Activated naive CD8-positive, alpha-beta T cell treated with anti-CD3 and anti-CD28 coated beads, Interleukin-2, amount 50 U/mL, for 24 hours (primary cell): ENCODE measurements around the gene ASPSCR1.
"Not testable (repeated sequence)": the region's sequence is repeated elsewhere in the genome, so short reads cannot be mapped to it uniquely, and the experiment has no call there.

Experiments
- ATAC-seq: fragments of 150-1000 bp; cut with Tn5 transposase; one replicate; pipeline ENCODE4 v1.10.0; 2021
- DNase-seq: peaks from one replicate; pipeline ENCODE4 v3.0.0; 2021
- H3K27ac Mint-ChIP-seq: one replicate; pipeline ENCODE4 v1.8.0; 2021; ENCODE audit warnings: mild to moderate bottlenecking, mixed read lengths
- H3K27me3 Mint-ChIP-seq: one replicate; pipeline ENCODE4 v1.8.0; 2021; ENCODE audit warnings: mixed read lengths
- H3K36me3 Mint-ChIP-seq: one replicate; pipeline ENCODE4 v1.8.0; 2021; ENCODE audit warnings: low read depth, mixed read lengths
- H3K4me1 Mint-ChIP-seq: one replicate; pipeline ENCODE4 v1.8.0; 2021; ENCODE audit warnings: mixed read lengths
- H3K4me3 Mint-ChIP-seq: one replicate; pipeline ENCODE4 v1.8.0; 2021; ENCODE audit warnings: mild to moderate bottlenecking, moderate library complexity, mixed read lengths
- H3K9me3 Mint-ChIP-seq: one replicate; pipeline ENCODE4 v1.8.0; 2021; ENCODE audit warnings: mixed read lengths

The ASPSCR1 gene

GRCh38 chr17:81935709-81936084, 41.7 kb upstream of the ASPSCR1 start:
- H3K9me3 Mint-ChIP-seq, result no peaks in the 10 kb centered on the region
- peaks cover 31% of the 10 kb centered on the region for H3K4me1 Mint-ChIP-seq
- H3K27me3 Mint-ChIP-seq, result peaks cover 2% of the 10 kb centered on the region
- H3K36me3 Mint-ChIP-seq, result peaks cover 19% of the 10 kb centered on the region
- no peak for DNase-seq
- H3K27ac Mint-ChIP-seq, result peak overlapping the region; percentile 59
- peak overlapping the region; percentile 85 for H3K4me3 Mint-ChIP-seq
- ATAC-seq, result no peak

- H3K27me3 Mint-ChIP-seq, result peaks cover 4% of the 10 kb centered on the region
- no peak for ATAC-seq
- peaks cover 18% of the 10 kb centered on the region for H3K4me1 Mint-ChIP-seq
- H3K9me3 Mint-ChIP-seq, result no peaks in the 10 kb centered on the region
- no peak overlapping the region for H3K4me3 Mint-ChIP-seq
- H3K36me3 Mint-ChIP-seq, result peaks cover 5% of the 10 kb centered on the region
- no peak for DNase-seq
- no peak overlapping the region for H3K27ac Mint-ChIP-seq
Measured at GRCh38 chr17:81939218-81939617, 38.2 kb upstream of the ASPSCR1 start.

- DNase-seq (no peak), ATAC-seq (no peak)
- peaks cover 4% of the 10 kb centered on the region for H3K27me3 Mint-ChIP-seq
- H3K4me3 Mint-ChIP-seq, result no peak overlapping the region
- H3K9me3 Mint-ChIP-seq, result no peaks in the 10 kb centered on the region
- H3K27ac Mint-ChIP-seq, result no peak overlapping the region
- H3K36me3 Mint-ChIP-seq, result peaks cover 5% of the 10 kb centered on the region
- peaks cover 17% of the 10 kb centered on the region for H3K4me1 Mint-ChIP-seq
Measured at GRCh38 chr17:81939881-81940385, 37.5 kb upstream of the ASPSCR1 start.

GRCh38 chr17:81940538-81941483, 36.6 kb upstream of the ASPSCR1 start:
- H3K4me1 Mint-ChIP-seq, result peaks cover 12% of the 10 kb centered on the region
- no peaks in the 10 kb centered on the region for H3K9me3 Mint-ChIP-seq
- H3K27ac Mint-ChIP-seq, result no peak overlapping the region
- no peak for ATAC-seq
- H3K36me3 Mint-ChIP-seq, result peaks cover 2% of the 10 kb centered on the region
- no peak for DNase-seq
- peaks cover 4% of the 10 kb centered on the region for H3K27me3 Mint-ChIP-seq
- H3K4me3 Mint-ChIP-seq, result no peak overlapping the region

GRCh38 chr17:81941484-81942166, 35.8 kb upstream of the ASPSCR1 start:
- H3K9me3 Mint-ChIP-seq, result no peaks in the 10 kb centered on the region
- peaks cover 6% of the 10 kb centered on the region for H3K4me1 Mint-ChIP-seq
- ATAC-seq (no peak), DNase-seq (no peak)
- peaks cover 4% of the 10 kb centered on the region for H3K27me3 Mint-ChIP-seq
- H3K36me3 Mint-ChIP-seq, result no peaks in the 10 kb centered on the region
- H3K27ac Mint-ChIP-seq, result no peak overlapping the region
- H3K4me3 Mint-ChIP-seq, result no peak overlapping the region

GRCh38 chr17:81942167-81942553, 35.3 kb upstream of the ASPSCR1 start:
- Mint-ChIP-seq H3K27ac (no peak overlapping the region), H3K9me3 (no peaks in the 10 kb centered on the region), H3K36me3 (no peaks in the 10 kb centered on the region), H3K4me3 (no peak overlapping the region), H3K4me1 (peaks cover 5% of the 10 kb centered on the region), H3K27me3 (peaks cover 4% of the 10 kb centered on the region)
- ATAC-seq, result no peak
- no peak for DNase-seq

- ATAC-seq (no peak), DNase-seq (no peak)
- Mint-ChIP-seq H3K27ac (no peak overlapping the region), H3K27me3 (peaks cover 4% of the 10 kb centered on the region), H3K4me1 (no peaks in the 10 kb centered on the region), H3K36me3 (no peaks in the 10 kb centered on the region), H3K4me3 (no peak overlapping the region), H3K9me3 (no peaks in the 10 kb centered on the region)
Measured at GRCh38 chr17:81944858-81945257, 32.6 kb upstream of the ASPSCR1 start.

- no peak for DNase-seq
- no peaks in the 10 kb centered on the region for H3K9me3 Mint-ChIP-seq
- H3K4me3 Mint-ChIP-seq, result no peak within 1 kb of the TSS
- no peak within 1 kb of the TSS for H3K27ac Mint-ChIP-seq
- H3K27me3 Mint-ChIP-seq, result peaks cover 2% of the 10 kb centered on the region
- H3K4me1 Mint-ChIP-seq, result no peaks in the 10 kb centered on the region
- no peaks in the 10 kb centered on the region for H3K36me3 Mint-ChIP-seq
- ATAC-seq, result no peak
Measured at GRCh38 chr17:81947189-81947588, 30.2 kb upstream of the ASPSCR1 start, which contains the start of gene MYADML2. Gene MYADML2, minus strand, starts transcription at chr17:81947233. Its CDS starts 5,492 bp downstream, at chr17:81941741.

GRCh38 chr17:81948635-81949378, 28.6 kb upstream of the ASPSCR1 start:
- Mint-ChIP-seq H3K4me3 (no peak overlapping the region), H3K9me3 (no peaks in the 10 kb centered on the region), H3K27me3 (no peaks in the 10 kb centered on the region), H3K4me1 (no peaks in the 10 kb centered on the region), H3K27ac (no peak overlapping the region), H3K36me3 (no peaks in the 10 kb centered on the region)
- ATAC-seq (no peak), DNase-seq (no peak)

GRCh38 chr17:81950501-81950900, 26.9 kb upstream of the ASPSCR1 start:
- no peaks in the 10 kb centered on the region for H3K9me3 Mint-ChIP-seq
- no peaks in the 10 kb centered on the region for H3K36me3 Mint-ChIP-seq
- no peak overlapping the region for H3K27ac Mint-ChIP-seq
- no peak for DNase-seq
- ATAC-seq, result no peak
- H3K4me3 Mint-ChIP-seq, result no peak overlapping the region
- H3K4me1 Mint-ChIP-seq, result no peaks in the 10 kb centered on the region
- no peaks in the 10 kb centered on the region for H3K27me3 Mint-ChIP-seq

- no peak for DNase-seq
- Mint-ChIP-seq H3K4me1 (no peaks in the 10 kb centered on the region), H3K27ac (no peak overlapping the region), H3K9me3 (no peaks in the 10 kb centered on the region), H3K4me3 (no peak overlapping the region), H3K27me3 (no peaks in the 10 kb centered on the region), H3K36me3 (no peaks in the 10 kb centered on the region)
- ATAC-seq, result no peak
Measured at GRCh38 chr17:81951785-81952684, 25.4 kb upstream of the ASPSCR1 start.

GRCh38 chr17:81952792-81953228, 24.6 kb upstream of the ASPSCR1 start:
- Mint-ChIP-seq H3K27me3 (no peaks in the 10 kb centered on the region), H3K4me1 (no peaks in the 10 kb centered on the region), H3K36me3 (no peaks in the 10 kb centered on the region), H3K9me3 (no peaks in the 10 kb centered on the region), H3K27ac (no peak overlapping the region), H3K4me3 (no peak overlapping the region)
- ATAC-seq, result no peak
- DNase-seq, result no peak

GRCh38 chr17:81953443-81953842, 24.0 kb upstream of the ASPSCR1 start:
- not testable (repeated sequence) for H3K36me3 Mint-ChIP-seq, H3K4me3 Mint-ChIP-seq, H3K4me1 Mint-ChIP-seq, DNase-seq, H3K9me3 Mint-ChIP-seq, H3K27ac Mint-ChIP-seq, H3K27me3 Mint-ChIP-seq, ATAC-seq
